Esophagus squamous epithelium (tissue), 5 donors: Measurements from ENCODE around the gene PARD3. TPM values are rescaled to one million over a fixed set of nuclear protein-coding genes. Genes with fewer than 3 reads are reported as not detected.

Experiments
- DNase-seq: peaks from one replicate; lab custom pipeline; 2025; lab: John Stamatoyannopoulos, UW
- H3K27ac ChIP-seq, 4 donors: fragments of 200-600 bp; sonication (generic); one replicate each; pipeline ENCODE4 v1.5.1; 2016 to 2019; ENCODE audit warnings: mild to moderate bottlenecking in 1 of 4
- H3K27me3 ChIP-seq, 4 donors: fragments of 200-600 bp; sonication (generic); 1 replicate in 3 of 4; 2 replicates in 1 of 4; pipeline versions ENCODE4 v1.5.1 to v1.6.0; 2017 to 2021; ENCODE audit warnings: antibody characterized with exemption in 1 of 4
- H3K36me3 ChIP-seq, 3 donors: fragments of 200-600 bp; sonication (generic); one replicate each; pipeline ENCODE4 v1.5.1; 2016 to 2019
- H3K4me1 ChIP-seq, 3 donors: fragments of 200-600 bp; sonication (generic); one replicate each; pipeline ENCODE4 v1.5.1; 2017 to 2019
- H3K4me3 ChIP-seq, 4 donors: fragments of 200-600 bp; sonication (generic); 1 replicate in 3 of 4; 2 replicates in 1 of 4; pipeline ENCODE4 v1.5.1; 2016 to 2019; ENCODE audit warnings: mild to moderate bottlenecking in 2 of 4, moderate library complexity in 1 of 4
- H3K9me3 ChIP-seq, 3 donors: fragments of 200-600 bp; sonication (generic); one replicate each; pipeline ENCODE4 v1.5.1; 2016 to 2019
- POLR2A ChIP-seq, 4 donors: fragments of 450-650 bp; IDR thresholded peaks; one replicate each; pipeline ENCODE4 v1.6.1; 2017; ENCODE audit warnings: antibody characterized with exemption in 4 of 4, mild to moderate bottlenecking in 4 of 4, moderate library complexity in 3 of 4
- WGBS, 2 donors: methylation state at CpG; one replicate each; pipeline ENCODE4 v1.1.5; 2018; 5-methylcytosine and 5-hydroxymethylcytosine counted together
- intact Hi-C: fragments of 100-400 bp; cut with DNase I; formaldehyde crosslinking; loops from one replicate; pipeline ENCODE4 v1.15.0; 2022
- total RNA-seq, 4 donors: library from RNA; depleted of rRNA; stranded (reverse); fragments of >200 nt; gene quantifications; one replicate each; pipeline ENCODE4 v1.1.0, GENCODE V29; 2016
- TF ChIP-seq, protein P1 (sequence below), 6 experiments: fragments of 450-650 bp in 4 of 6; fragments of 200-600 bp in 2 of 6; sonication (generic) in 2 of 6; IDR thresholded peaks; one replicate each; pipeline ENCODE4 v1.5.1; 2016 to 2019; ENCODE audit warnings: antibody characterized with exemption in 6 of 6, mild to moderate bottlenecking in 4 of 6, moderate library complexity in 4 of 6
- donor health status: DM: yes; HTN: yes; CAD: no.

The PARD3 gene
- total RNA-seq, 4 donors from 2014 or later, result 57.3 to 114 (median 81.7) TPM

DNA sequence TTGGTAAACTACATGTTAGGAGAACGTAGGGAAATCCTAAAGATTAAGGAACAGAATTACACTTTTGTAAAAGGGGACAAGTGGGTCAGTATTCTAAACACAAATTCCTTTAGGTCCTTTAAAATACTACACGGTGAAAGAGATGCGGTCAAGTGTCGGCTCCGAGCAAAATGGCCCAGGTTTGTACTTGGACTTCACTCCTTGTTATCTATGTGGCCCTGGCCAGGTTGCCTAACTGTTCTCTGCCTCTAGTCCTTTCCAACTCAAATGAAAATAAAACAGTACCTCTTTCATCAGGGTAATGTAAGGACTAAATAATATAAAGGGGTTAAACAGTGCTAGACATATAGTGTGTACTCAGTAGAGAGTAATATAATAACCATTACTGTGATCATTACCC, 344.8 kb downstream of the PARD3 start:
- Histone ChIP-seq H3K27me3 (no peaks in the 10 kb centered on the region), H3K4me3 (no peak overlapping the region), H3K4me1 (peaks cover 0 to 10% (median 0%) of the 10 kb centered on the region in 3 donors), H3K36me3 (peaks cover 0 to 30% (median 0%) of the 10 kb centered on the region in 3 donors), H3K9me3 (no peaks in the 10 kb centered on the region), H3K27ac (no peak overlapping the region)
- 89 to 94% methylated on average over 5 of the region's 5 CpGs for WGBS, 2 donors
- intact Hi-C loops, result no loop called here
- TF ChIP-seq, protein P1, sequence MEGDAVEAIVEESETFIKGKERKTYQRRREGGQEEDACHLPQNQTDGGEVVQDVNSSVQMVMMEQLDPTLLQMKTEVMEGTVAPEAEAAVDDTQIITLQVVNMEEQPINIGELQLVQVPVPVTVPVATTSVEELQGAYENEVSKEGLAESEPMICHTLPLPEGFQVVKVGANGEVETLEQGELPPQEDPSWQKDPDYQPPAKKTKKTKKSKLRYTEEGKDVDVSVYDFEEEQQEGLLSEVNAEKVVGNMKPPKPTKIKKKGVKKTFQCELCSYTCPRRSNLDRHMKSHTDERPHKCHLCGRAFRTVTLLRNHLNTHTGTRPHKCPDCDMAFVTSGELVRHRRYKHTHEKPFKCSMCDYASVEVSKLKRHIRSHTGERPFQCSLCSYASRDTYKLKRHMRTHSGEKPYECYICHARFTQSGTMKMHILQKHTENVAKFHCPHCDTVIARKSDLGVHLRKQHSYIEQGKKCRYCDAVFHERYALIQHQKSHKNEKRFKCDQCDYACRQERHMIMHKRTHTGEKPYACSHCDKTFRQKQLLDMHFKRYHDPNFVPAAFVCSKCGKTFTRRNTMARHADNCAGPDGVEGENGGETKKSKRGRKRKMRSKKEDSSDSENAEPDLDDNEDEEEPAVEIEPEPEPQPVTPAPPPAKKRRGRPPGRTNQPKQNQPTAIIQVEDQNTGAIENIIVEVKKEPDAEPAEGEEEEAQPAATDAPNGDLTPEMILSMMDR (IDR thresholded peaks at IDR 0.05), result no peak
- TF ChIP-seq POLR2A (IDR thresholded peaks at IDR 0.05), result no peak
- DNase-seq, result no peak

DNA sequence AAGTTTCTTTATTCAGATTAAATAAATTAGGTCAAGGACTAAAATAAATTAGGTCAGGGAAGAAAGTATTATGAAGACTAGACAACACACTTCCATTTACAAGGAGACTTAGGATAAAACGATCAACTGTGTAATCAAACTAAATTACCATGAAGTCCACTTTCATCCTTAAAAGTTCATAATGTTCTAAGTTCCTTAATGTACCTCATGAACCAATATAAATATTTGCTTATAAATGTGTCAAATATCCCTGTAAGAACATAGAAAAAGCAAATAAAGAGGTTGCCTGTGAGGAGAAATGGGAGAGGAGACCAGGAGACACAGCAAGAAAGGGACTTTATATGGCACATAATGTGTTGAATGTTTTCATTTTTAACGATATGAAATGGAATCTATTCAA, 345.6 kb downstream of the PARD3 start:
- no peaks in the 10 kb centered on the region for H3K27me3 ChIP-seq
- intact Hi-C loops, result no loop called here
- no peak overlapping the region for H3K4me3 ChIP-seq
- peaks cover 0 to 10% (median 0%) of the 10 kb centered on the region in 3 donors for H3K4me1 ChIP-seq
- TF ChIP-seq, protein P1 (IDR thresholded peaks at IDR 0.05), result no peak
- no peak for TF ChIP-seq POLR2A (IDR thresholded peaks at IDR 0.05)
- H3K9me3 ChIP-seq, result no peaks in the 10 kb centered on the region
- DNase-seq, result no peak
- H3K36me3 ChIP-seq, result peaks cover 0 to 30% (median 0%) of the 10 kb centered on the region in 3 donors
- no peak overlapping the region for H3K27ac ChIP-seq
- WGBS, 2 donors, result 77% methylated on average over 2 of the region's 2 CpGs

DNA sequence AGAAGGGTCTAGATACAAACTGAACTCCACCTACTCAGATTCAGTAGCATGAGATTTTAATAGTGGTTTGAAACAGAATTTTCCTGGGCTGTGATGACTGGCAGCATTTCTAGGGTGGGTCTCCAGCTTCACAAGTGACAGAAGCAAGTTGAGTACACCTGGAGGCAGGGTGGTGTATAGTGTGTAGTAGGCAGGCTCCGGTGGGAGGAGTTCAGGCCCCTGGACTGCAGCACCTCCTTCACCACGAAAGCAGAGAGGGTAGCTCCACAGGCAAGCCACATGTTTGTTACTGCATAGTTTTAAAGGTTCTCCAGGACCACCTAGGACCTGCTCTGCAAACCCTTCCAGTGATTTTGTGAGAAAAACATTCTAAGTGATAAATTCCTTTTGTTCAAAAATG, 347.2 kb downstream of the PARD3 start:
- Histone ChIP-seq H3K27me3 (no peaks in the 10 kb centered on the region), H3K9me3 (no peaks in the 10 kb centered on the region), H3K27ac (no peak overlapping the region), H3K4me3 (no peak overlapping the region), H3K36me3 (peaks cover 0 to 30% (median 0%) of the 10 kb centered on the region in 3 donors), H3K4me1 (no peaks in the 10 kb centered on the region)
- 94 to 100% methylated on average over 1 to 2 of the region's 2 CpGs for WGBS, 2 donors
- no peak for DNase-seq
- TF ChIP-seq, protein P1 (IDR thresholded peaks at IDR 0.05), result no peak
- no peak for TF ChIP-seq POLR2A (IDR thresholded peaks at IDR 0.05)
- intact Hi-C loops, result no loop called here

DNA sequence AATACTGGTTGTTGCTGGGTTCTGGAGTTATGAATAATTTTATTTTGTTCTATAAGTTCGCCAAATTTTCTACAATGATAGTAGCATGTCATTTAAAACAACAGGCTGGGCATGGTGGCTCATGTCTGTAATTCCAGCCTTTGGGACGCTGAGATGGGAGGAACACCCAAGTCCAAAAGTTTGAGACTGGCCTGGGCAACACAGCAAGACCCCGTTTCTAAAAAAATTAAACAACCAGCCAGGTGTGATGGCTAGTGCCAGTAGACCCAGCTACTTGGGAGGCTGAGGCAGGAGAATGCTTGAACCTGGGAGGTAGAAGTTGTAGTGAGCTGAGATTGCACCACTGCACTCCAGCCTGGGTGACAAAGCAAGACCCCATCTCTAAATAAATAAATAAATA, 347.7 kb downstream of the PARD3 start:
- Histone ChIP-seq H3K27ac (no peak overlapping the region), H3K4me1 (no peaks in the 10 kb centered on the region), H3K27me3 (no peaks in the 10 kb centered on the region), H3K4me3 (no peak overlapping the region), H3K9me3 (no peaks in the 10 kb centered on the region), H3K36me3 (peaks cover 0 to 30% (median 0%) of the 10 kb centered on the region in 3 donors)
- TF ChIP-seq, protein P1 (IDR thresholded peaks at IDR 0.05), result no peak
- no peak for TF ChIP-seq POLR2A (IDR thresholded peaks at IDR 0.05)
- intact Hi-C loops, result no loop called here
- DNase-seq, result no peak
- WGBS, 2 donors, result 90 to 94% methylated on average over 2 to 3 of the region's 3 CpGs

DNA sequence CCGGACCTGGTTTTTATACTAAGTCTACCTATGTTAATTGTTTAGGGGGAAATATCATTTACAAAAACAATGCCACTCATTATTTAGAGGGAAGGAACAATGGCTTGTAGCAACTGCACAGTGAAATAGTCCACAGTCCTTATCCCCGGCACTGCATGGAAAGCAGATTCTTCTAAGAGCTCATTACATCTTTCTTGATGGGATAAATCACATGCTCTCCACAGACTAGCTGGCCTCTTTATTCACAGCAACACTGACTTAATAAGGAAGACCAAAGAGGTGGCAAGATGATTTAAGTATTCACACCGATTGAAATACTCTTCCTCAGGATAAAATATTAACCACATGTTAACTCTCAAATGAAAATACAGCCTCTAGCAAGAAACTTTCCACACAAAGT, 349.4 kb downstream of the PARD3 start:
- DNase-seq, result no peak
- intact Hi-C loops, result no loop called here
- WGBS, 2 donors, result 77 to 85% methylated on average over 3 of the region's 3 CpGs
- H3K9me3 ChIP-seq, result no peaks in the 10 kb centered on the region
- H3K27me3 ChIP-seq, result no peaks in the 10 kb centered on the region
- no peak overlapping the region for H3K27ac ChIP-seq
- TF ChIP-seq, protein P1 (IDR thresholded peaks at IDR 0.05), result no peak
- TF ChIP-seq POLR2A (IDR thresholded peaks at IDR 0.05), result no peak
- peaks cover 0 to 30% (median 0%) of the 10 kb centered on the region in 3 donors for H3K36me3 ChIP-seq
- H3K4me3 ChIP-seq, result no peak overlapping the region
- no peaks in the 10 kb centered on the region for H3K4me1 ChIP-seq
